HAP-1 (cell line): ENCODE data around the gene LGALSL.

Experiments
- DNase-seq, 2 experiments: peaks; one replicate each; pipeline ENCODE4 v3.0.0-alpha.2; 2016 to 2020; ENCODE audit warnings: low spot score in 2 of 2
- H3K27me3 ChIP-seq: fragments of 250-450 bp; sonication (Bioruptor Pico); 2 replicates; pipeline ENCODE4 v1.5.1; 2020; ENCODE audit warnings: low read depth, mild to moderate bottlenecking, moderate library complexity
- H3K36me3 ChIP-seq: fragments of 250-450 bp; sonication (Bioruptor Pico); replicated peaks from 2 replicates; pipeline ENCODE4 v1.5.1; 2020; ENCODE audit warnings: mild to moderate bottlenecking
- H3K4me1 ChIP-seq: fragments of 250-450 bp; sonication (Bioruptor Pico); 2 replicates; pipeline ENCODE4 v1.5.1; 2020; ENCODE audit warnings: mild to moderate bottlenecking
- H3K4me3 ChIP-seq: fragments of 250-450 bp; sonication (Bioruptor Pico); 2 replicates; pipeline ENCODE4 v1.5.1; 2020; ENCODE audit warnings: mild to moderate bottlenecking, moderate library complexity
- H3K9me3 ChIP-seq: fragments of 250-450 bp; sonication (Bioruptor Pico); 2 replicates; pipeline ENCODE4 v1.5.1; 2020; ENCODE audit warnings: mild to moderate bottlenecking, moderate library complexity
- in situ Hi-C: fragments of 300-500 bp; cut with MboI; formaldehyde crosslinking; loops from 3 replicates; pipeline ENCODE4 v1.14.3; 2020; ENCODE audit warnings: low sequenced_read_pairs, inconsistent platforms, mixed read lengths

The LGALSL gene

GRCh38 chr2:64502860-64503259 is 48.9 kb downstream of the LGALSL start:
- H3K4me1 ChIP-seq, result peaks cover 4% of the 10 kb centered on the region; the same call in 1 of the 2 replicates
- H3K36me3 ChIP-seq, result no peaks in the 10 kb centered on the region
- DNase-seq, result no peak
- H3K27me3 ChIP-seq, result no peaks in the 10 kb centered on the region
- no peak overlapping the region for H3K4me3 ChIP-seq
- H3K9me3 ChIP-seq, result no peaks in the 10 kb centered on the region
- in situ Hi-C loops, result no loop called here

GRCh38 chr2:64504774-64505720 is 51.1 kb downstream of the LGALSL start:
- in situ Hi-C loops, result no loop called here
- H3K27me3 ChIP-seq, result no peaks in the 10 kb centered on the region
- no peak overlapping the region for H3K4me3 ChIP-seq
- DNase-seq, result no peak
- no peaks in the 10 kb centered on the region for H3K36me3 ChIP-seq
- H3K4me1 ChIP-seq, result peaks cover 4% of the 10 kb centered on the region; the same call in 1 of the 2 replicates
- H3K9me3 ChIP-seq, result no peaks in the 10 kb centered on the region

- Histone ChIP-seq H3K4me3 (no peak overlapping the region), H3K4me1 (peaks cover 4% of the 10 kb centered on the region; the same call in 1 of the 2 replicates), H3K36me3 (no peaks in the 10 kb centered on the region), H3K27me3 (no peaks in the 10 kb centered on the region), H3K9me3 (no peaks in the 10 kb centered on the region)
- in situ Hi-C loops, result no loop called here
- no peak for DNase-seq
These were observed 52.7 kb downstream of the LGALSL start for GRCh38 chr2:64506686-64507085.
